Calu3 (cell line): ENCODE measurements around the gene RYR1. TPM values are rescaled to one million over a fixed set of nuclear protein-coding genes. Genes with fewer than 3 reads are reported as not detected.
A peak's percentile ranks its signal among the peaks of the same experiment; 100 is the strongest.

ENCODE experiments used
- BruUV-seq: library from RNA; stranded (reverse); fragments of 400-500 nt; replicated peaks from 2 replicates; lab custom pipeline; 2021; lab: Mats Ljungman, UMichigan
- CTCF ChIA-PET: fragments of 300-600 bp; sonication (Branson Sonifier 250); formaldehyde crosslinking; loops from one replicate; lab custom pipeline; 2022; ENCODE audit warnings: antibody characterized with exemption; lab: Charles Lee
- DNase-seq: peaks from one replicate; pipeline ENCODE4 v3.0.0; 2022
- H3K27ac Mint-ChIP-seq: one replicate; pipeline ENCODE4 v1.8.0; 2022; ENCODE audit warnings: mixed read lengths; ENCODE audit not compliant: unreplicated experiment
- H3K27me3 Mint-ChIP-seq: one replicate; pipeline ENCODE4 v1.8.0; 2022; ENCODE audit warnings: mixed read lengths; ENCODE audit not compliant: unreplicated experiment
- H3K36me3 Mint-ChIP-seq: one replicate; pipeline ENCODE4 v1.8.0; 2022; ENCODE audit warnings: mild to moderate bottlenecking, moderate library complexity, mixed read lengths; ENCODE audit not compliant: insufficient read depth, unreplicated experiment
- H3K4me1 Mint-ChIP-seq: one replicate; pipeline ENCODE4 v1.8.0; 2022; ENCODE audit warnings: mild to moderate bottlenecking, low read depth, mixed read lengths; ENCODE audit not compliant: unreplicated experiment
- H3K4me3 Mint-ChIP-seq: one replicate; pipeline ENCODE4 v1.8.0; 2022; ENCODE audit warnings: mild to moderate bottlenecking, low read depth, moderate library complexity, mixed read lengths; ENCODE audit not compliant: unreplicated experiment
- H3K9me3 Mint-ChIP-seq: one replicate; pipeline ENCODE4 v1.8.0; 2022; ENCODE audit warnings: low read depth, mixed read lengths; ENCODE audit not compliant: unreplicated experiment
- CTCF ChIP-seq: fragments of 200-600 bp; IDR thresholded peaks from one replicate; pipeline ENCODE4 v1.8.0; 2022; ENCODE audit warnings: antibody characterized with exemption; ENCODE audit not compliant: unreplicated experiment
- intact Hi-C: fragments of 100-400 bp; cut with micrococcal nuclease; formaldehyde crosslinking; loops from one replicate; pipeline ENCODE4 v1.10.0; 2022; ENCODE audit not compliant: unreplicated experiment
- total RNA-seq: library from RNA; stranded (reverse); gene quantifications from 2 replicates; pipeline ENCODE4 v1.2.3, GENCODE V29; 2022

The RYR1 gene
- total RNA-seq, 1 experiment from 2014 or later = 1.4 TPM

- Mint-ChIP-seq H3K27me3 (peaks cover 16% of the 10 kb centered on the region), H3K9me3 (no peaks in the 10 kb centered on the region), H3K27ac (peak within 1 kb of the TSS; percentile 75), H3K36me3 (peaks cover 58% of the 10 kb centered on the region), H3K4me3 (peak within 1 kb of the TSS; percentile 75), H3K4me1 (peaks cover 19% of the 10 kb centered on the region)
- no peak for TF ChIP-seq CTCF
- intact Hi-C loops = no loop called here
- peak; percentile 92 for DNase-seq
- BruUV-seq = no TSS peak
- CTCF ChIA-PET = interaction anchor here (0.6 to 2.1 kb wide), 9 partner anchors 9 to 543 kb away, joined by 3 to 23 read pairs (median 5); partner anchors contain the start of genes CATSPERG, FAM98C, MRPS12 and PSMD8
Observed at GRCh38 chr19:38387550-38388348, 45.7 kb upstream of the RYR1 start, which contains the start of gene GGN. Gene GGN (minus strand): TSS chr19:38388034. CDS start chr19:38387261, 773 bp downstream.

DNA sequence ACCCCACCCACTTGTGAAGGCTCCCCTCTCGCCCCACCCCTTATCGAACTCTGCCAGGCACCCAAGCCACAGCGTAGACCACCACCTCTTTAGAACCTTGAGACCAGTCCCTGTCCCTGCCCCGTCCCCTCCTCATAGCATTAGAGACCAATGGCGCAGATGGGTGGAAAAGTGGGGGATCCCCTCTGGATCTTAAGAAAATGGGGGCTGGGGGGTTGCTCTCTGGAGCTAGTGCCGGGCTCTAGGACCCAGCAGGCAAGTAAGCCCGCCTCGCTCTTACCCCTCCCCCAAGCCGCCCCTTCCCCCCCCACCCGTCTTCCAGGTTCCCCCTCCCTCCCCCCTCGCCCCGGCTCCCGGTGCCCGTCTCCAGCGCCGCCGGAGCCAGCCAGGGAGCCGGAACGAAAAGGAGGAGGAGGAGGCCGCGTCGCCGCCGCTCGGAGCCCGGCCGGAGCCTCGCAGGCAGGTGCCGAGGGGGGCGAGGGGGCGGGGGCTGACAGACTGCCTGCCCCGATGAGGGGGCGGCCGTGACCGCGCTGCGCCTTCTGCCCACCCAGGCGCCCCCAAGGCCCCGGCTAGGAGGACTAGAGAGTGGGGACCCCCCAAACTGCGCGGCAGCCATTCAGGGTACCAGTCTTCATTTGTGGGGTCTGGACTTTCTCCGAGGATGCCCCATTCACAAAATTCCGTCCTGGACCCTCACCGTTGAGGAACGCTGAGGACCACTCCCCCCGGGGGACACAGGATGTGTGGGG lies 45.0 kb upstream of the RYR1 start, which contains the start of gene SPRED3:
Gene SPRED3, plus strand, starts transcription at position 349 of the 752 bp plus-strand sequence. CDS start 1,606 bp downstream, outside the sequence.
- intact Hi-C loops = no loop called here
- no peak for DNase-seq
- no peak for TF ChIP-seq CTCF
- Mint-ChIP-seq H3K27ac (peak within 1 kb of the TSS; percentile 75), H3K36me3 (peaks cover 51% of the 10 kb centered on the region), H3K4me1 (peaks cover 25% of the 10 kb centered on the region), H3K4me3 (peak within 1 kb of the TSS; percentile 75), H3K27me3 (peaks cover 16% of the 10 kb centered on the region), H3K9me3 (no peaks in the 10 kb centered on the region)
- BruUV-seq = no TSS peak
- CTCF ChIA-PET = interaction anchor here (0.7 to 2.1 kb wide), 6 partner anchors 10 to 542 kb away, joined by 3 to 23 read pairs (median 5); partner anchors contain the start of genes FAM98C, MRPS12, PSMD8 and SARS2

DNA sequence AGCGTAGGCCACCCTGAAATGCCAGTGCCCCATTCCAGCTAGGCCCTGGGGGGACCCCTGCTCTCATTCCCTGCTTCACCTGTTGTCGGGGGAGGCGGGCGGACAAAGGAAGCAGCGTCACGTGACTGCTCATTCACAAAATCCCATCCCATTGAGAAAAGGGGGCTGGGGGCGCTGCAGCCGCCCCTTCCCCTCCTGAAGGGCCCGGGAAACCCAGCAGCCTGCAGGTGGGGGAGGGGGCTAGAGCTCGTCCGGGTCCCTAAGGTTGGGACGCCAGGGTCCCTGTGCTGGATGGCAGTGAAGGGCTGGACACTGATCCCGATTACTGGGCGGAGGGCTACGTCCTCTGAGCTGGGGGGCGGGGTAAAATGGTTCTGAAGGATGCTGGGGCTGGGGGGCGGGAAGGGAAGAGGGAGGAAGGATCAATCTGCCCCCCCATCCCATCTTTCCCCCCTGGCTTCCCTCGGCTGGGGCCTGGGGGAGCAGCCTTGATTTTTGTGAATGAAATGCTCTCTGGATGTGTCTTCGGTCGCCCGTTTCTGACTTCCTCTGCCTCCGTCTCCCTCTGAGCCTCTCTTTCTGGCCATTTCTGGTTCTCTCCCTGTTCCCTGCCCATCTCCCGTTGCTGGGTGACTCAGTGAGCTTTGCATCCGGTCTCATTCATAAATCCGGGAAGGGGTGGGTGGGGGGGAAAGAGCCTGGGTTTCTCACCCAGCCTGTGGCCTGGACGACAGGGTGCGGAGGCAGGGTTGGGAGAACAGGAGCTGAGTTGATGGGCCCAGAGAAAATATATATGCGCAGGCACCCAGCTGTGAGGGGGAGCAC lies 44.2 kb upstream of the RYR1 start:
- Mint-ChIP-seq H3K27ac (peak overlapping the region; percentile 18), H3K9me3 (no peaks in the 10 kb centered on the region), H3K27me3 (peaks cover 16% of the 10 kb centered on the region), H3K4me3 (peak overlapping the region; percentile 75), H3K36me3 (peaks cover 48% of the 10 kb centered on the region), H3K4me1 (peaks cover 25% of the 10 kb centered on the region)
- no peak for DNase-seq
- BruUV-seq = no TSS peak
- intact Hi-C loops = no loop called here
- no peak for TF ChIP-seq CTCF
- CTCF ChIA-PET = interaction anchor here (0.6 to 1.1 kb wide), 4 partner anchors 10 to 605 kb away, joined by 3 read pairs; partner anchors contain the start of gene FAM98C
